ENCODE results near the gene EVI2A.

The EVI2A gene

DNA sequence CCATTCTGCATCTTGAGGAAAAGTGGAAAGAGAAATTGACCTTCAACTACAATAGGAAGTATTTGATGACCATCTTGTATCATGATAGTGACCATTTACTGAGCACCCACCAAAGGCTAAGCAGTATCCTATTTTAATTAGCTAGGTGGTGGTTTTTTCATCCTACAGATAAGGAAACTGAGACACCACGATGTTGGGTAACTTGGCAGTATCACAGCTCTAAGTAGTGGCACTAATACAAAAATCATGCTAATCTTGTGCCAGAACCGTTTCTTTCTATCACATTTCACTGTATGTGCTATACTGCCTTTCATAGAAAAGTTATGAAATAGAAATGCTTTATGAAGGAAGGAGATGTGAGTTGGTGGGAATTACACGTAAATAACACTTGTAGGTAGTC lies 9.9 kb downstream of the EVI2A start:
- Histone ChIP-seq H3K4me3 (ENCODE audit: low read depth, low read length) (no peak overlapping the region), H3K27me3 (ENCODE audit: control insufficient read depth, insufficient read depth, low read length) (no peaks in the 10 kb centered on the region), H3K9me3 (ENCODE audit: control insufficient read depth, insufficient read depth, low read depth, low read length) (no peaks in the 10 kb centered on the region), H3K4me1 (ENCODE audit: control insufficient read depth, insufficient read depth, low read length) (no peaks in the 10 kb centered on the region), H3K9ac (ENCODE audit: low read length) (no peak overlapping the region), H3K36me3 (ENCODE audit: control insufficient read depth, insufficient read depth, low read length) (no peaks in the 10 kb centered on the region), H3K27ac (ENCODE audit: low read depth, low read length) (no peak overlapping the region)

DNA sequence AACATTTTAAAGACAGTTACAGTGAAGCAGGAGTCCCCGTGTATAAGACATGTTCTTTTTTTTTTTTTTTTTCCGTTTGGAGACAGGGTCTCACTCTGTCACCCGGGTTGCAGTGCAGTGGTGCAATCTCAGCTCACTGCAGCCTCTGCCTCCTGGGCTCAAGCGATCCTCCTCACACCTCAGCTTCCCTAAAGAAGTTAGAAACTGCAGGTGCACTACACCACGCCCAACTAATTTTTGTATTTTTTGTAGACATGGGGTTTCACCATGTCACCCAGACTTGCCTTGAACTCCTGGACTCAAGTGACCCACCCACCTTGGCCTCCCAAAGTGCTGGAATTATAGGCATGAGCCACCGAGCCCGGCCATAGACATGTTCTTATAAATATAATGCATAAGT lies 10.5 kb downstream of the EVI2A start:
- Histone ChIP-seq H3K4me3 (ENCODE audit: low read depth, low read length) (no peak overlapping the region), H3K36me3 (ENCODE audit: control insufficient read depth, insufficient read depth, low read length) (no peaks in the 10 kb centered on the region), H3K27ac (ENCODE audit: low read depth, low read length) (no peak overlapping the region), H3K27me3 (ENCODE audit: control insufficient read depth, insufficient read depth, low read length) (no peaks in the 10 kb centered on the region), H3K9me3 (ENCODE audit: control insufficient read depth, insufficient read depth, low read depth, low read length) (no peaks in the 10 kb centered on the region), H3K9ac (ENCODE audit: low read length) (no peak overlapping the region), H3K4me1 (ENCODE audit: control insufficient read depth, insufficient read depth, low read length) (no peaks in the 10 kb centered on the region)

- Histone ChIP-seq H3K27ac (ENCODE audit: low read depth, low read length) (no peak overlapping the region), H3K4me3 (ENCODE audit: low read depth, low read length) (no peak overlapping the region), H3K27me3 (ENCODE audit: control insufficient read depth, insufficient read depth, low read length) (no peaks in the 10 kb centered on the region), H3K9ac (ENCODE audit: low read length) (no peak overlapping the region), H3K9me3 (ENCODE audit: control insufficient read depth, insufficient read depth, low read depth, low read length) (no peaks in the 10 kb centered on the region), H3K4me1 (ENCODE audit: control insufficient read depth, insufficient read depth, low read length) (no peaks in the 10 kb centered on the region), H3K36me3 (ENCODE audit: control insufficient read depth, insufficient read depth, low read length) (no peaks in the 10 kb centered on the region)
Measured at GRCh38 chr17:31310260-31310659, 11.2 kb downstream of the EVI2A start.

DNA sequence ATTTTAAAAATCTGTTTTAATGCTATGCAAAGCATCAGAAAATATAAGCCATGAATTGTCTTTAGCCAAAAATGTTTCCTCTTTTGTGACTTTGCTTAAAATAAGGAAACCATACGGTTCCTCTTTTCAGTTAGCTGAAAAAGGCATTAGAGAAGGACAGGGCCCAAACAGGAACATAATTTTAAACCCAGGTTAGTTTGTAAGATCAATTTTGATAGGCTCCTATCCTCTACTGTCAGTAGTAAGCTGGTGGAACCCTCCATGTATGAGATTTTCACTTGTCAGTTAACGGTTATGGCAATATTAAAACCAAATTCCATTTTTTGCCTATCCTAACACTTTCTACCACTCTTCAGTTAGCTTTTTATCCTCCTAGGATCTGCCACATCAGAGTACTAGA lies 11.9 kb downstream of the EVI2A start:
- Histone ChIP-seq H3K4me1 (ENCODE audit: control insufficient read depth, insufficient read depth, low read length) (no peaks in the 10 kb centered on the region), H3K27me3 (ENCODE audit: control insufficient read depth, insufficient read depth, low read length) (no peaks in the 10 kb centered on the region), H3K27ac (ENCODE audit: low read depth, low read length) (no peak overlapping the region), H3K9me3 (ENCODE audit: control insufficient read depth, insufficient read depth, low read depth, low read length) (no peaks in the 10 kb centered on the region), H3K4me3 (ENCODE audit: low read depth, low read length) (no peak overlapping the region), H3K36me3 (ENCODE audit: control insufficient read depth, insufficient read depth, low read length) (no peaks in the 10 kb centered on the region), H3K9ac (ENCODE audit: low read length) (no peak overlapping the region)

DNA sequence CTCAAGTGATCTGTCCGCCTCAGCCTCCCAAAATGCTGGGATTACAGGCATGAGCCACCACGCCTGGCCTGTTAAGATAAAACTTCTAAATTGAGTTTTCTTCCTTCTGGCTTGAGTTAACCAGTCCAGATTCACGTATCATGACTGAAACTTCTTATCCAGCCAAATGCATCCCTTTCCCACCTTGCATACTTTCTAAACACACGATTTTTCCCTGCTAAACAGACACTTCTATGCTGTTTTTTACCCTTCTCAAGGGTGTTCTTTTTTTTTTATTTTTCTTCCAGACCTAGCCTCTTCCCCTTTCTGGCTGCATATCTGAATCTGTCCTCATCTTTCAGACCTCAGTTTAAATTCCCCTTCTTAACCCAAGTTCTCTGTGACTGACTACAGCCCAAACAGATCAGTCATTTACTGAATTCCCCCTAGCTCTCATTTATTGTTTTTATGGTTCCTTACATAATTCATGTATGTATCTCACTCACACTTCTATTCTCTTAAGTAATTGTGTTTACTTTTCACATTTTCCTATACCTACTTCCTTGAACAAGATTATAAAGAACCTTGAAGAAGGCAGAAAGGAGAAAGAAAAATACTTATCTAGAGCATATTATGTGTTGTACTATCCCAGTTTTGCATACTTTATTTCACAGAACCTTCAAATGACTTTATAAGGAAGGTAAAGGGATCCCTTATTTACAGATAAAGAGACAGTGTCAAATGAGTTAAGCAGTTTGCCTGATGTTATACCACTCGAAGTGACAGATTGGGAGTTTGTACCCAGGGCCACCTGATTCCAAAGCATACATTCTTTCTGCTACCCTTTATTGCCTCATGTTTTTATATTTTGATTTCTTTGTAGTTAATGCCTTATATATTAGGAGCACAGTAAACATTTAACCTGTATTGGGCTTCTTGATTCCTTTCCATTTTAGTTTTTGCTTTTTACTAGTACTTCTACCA lies 12.8 kb downstream of the EVI2A start:
- Histone ChIP-seq H3K27me3 (ENCODE audit: control insufficient read depth, insufficient read depth, low read length) (no peaks in the 10 kb centered on the region), H3K9ac (ENCODE audit: low read length) (no peak overlapping the region), H3K4me3 (ENCODE audit: low read depth, low read length) (no peak overlapping the region)

DNA sequence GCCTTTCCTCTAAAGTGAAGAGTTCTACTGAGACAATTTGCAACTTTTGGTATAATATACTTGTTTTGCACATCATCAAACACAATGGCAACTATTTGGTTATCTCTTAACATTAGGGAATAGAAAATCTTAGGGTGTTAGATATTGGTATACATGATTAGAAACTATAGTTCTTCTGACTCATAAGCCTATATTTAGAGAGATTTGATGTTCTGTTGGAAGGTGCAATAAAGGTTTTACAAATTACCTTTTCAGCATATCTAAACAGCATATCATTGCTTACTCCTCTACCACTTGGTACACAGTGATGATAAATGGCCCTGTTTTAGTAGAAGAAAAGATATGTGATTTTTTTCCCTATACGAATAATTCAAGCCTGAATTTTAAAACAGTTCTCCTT lies 13.8 kb downstream of the EVI2A start:
- Histone ChIP-seq H3K27me3 (ENCODE audit: control insufficient read depth, insufficient read depth, low read length) (no peaks in the 10 kb centered on the region), H3K9ac (ENCODE audit: low read length) (no peak overlapping the region), H3K4me3 (ENCODE audit: low read depth, low read length) (no peak overlapping the region), H3K27ac (ENCODE audit: low read depth, low read length) (no peak overlapping the region), H3K9me3 (ENCODE audit: control insufficient read depth, insufficient read depth, low read depth, low read length) (0 out of 2 replicates have a peak, but pooled peaks cover 2% of the 10 kb centered on the region), H3K4me1 (ENCODE audit: control insufficient read depth, insufficient read depth, low read length) (no peaks in the 10 kb centered on the region), H3K36me3 (ENCODE audit: control insufficient read depth, insufficient read depth, low read length) (no peaks in the 10 kb centered on the region)

More for the DNA sequence above, 12.8 kb downstream of the EVI2A start:
- H3K27ac ChIP-seq (ENCODE audit: low read depth, low read length): no peak overlapping the region
- no peaks in the 10 kb centered on the region for H3K36me3 ChIP-seq (ENCODE audit: control insufficient read depth, insufficient read depth, low read length)
- no peaks in the 10 kb centered on the region for H3K4me1 ChIP-seq (ENCODE audit: control insufficient read depth, insufficient read depth, low read length)
- no peaks in the 10 kb centered on the region for H3K9me3 ChIP-seq (ENCODE audit: control insufficient read depth, insufficient read depth, low read depth, low read length)

GRCh38 chr17:31299624-31300023 lies 21.8 kb downstream of the EVI2A start:
- H3K4me3 ChIP-seq (ENCODE audit: low read depth, low read length): no peak overlapping the region
- H3K36me3 ChIP-seq (ENCODE audit: control insufficient read depth, insufficient read depth, low read length): no peaks in the 10 kb centered on the region
- H3K4me1 ChIP-seq (ENCODE audit: control insufficient read depth, insufficient read depth, low read length): no peaks in the 10 kb centered on the region
- H3K9ac ChIP-seq (ENCODE audit: low read length): no peak overlapping the region
- H3K9me3 ChIP-seq (ENCODE audit: control insufficient read depth, insufficient read depth, low read depth, low read length): 0 out of 2 replicates have a peak, but pooled peaks cover 2% of the 10 kb centered on the region
- no peaks in the 10 kb centered on the region for H3K27me3 ChIP-seq (ENCODE audit: control insufficient read depth, insufficient read depth, low read length)
- no peak overlapping the region for H3K27ac ChIP-seq (ENCODE audit: low read depth, low read length)

- Histone ChIP-seq H3K27me3 (ENCODE audit: control insufficient read depth, insufficient read depth, low read length) (no peaks in the 10 kb centered on the region), H3K27ac (ENCODE audit: low read depth, low read length) (no peak within 1 kb of the TSS)
Measured at GRCh38 chr17:31297090-31297489, 24.3 kb downstream of the EVI2A start, which contains the start of gene OMG. OMG (minus strand) TSS chr17:31297239; CDS start chr17:31296331, 908 bp downstream.

DNA sequence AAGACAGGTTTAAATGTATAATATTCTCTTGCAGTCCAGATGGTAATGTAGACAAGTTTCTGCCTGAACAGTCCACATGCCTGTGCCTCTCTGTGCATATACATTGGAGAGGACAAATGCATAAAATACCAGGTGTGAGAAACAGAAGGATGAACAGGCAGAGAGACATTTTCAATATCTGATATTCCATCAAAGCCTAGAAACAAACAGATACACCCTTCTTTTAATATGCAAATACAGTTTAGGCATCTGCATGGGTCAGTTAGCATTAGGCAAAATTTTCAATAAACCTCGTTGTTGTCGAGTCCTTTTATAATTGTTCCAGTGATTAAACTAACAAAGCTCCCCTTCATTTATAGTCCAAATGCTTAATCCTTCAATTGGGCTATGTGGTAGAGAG lies 25.3 kb downstream of the EVI2A start:
- H3K27me3 ChIP-seq (ENCODE audit: control insufficient read depth, insufficient read depth, low read length): no peaks in the 10 kb centered on the region
- no peak overlapping the region for H3K9ac ChIP-seq (ENCODE audit: low read length)
- H3K36me3 ChIP-seq (ENCODE audit: control insufficient read depth, insufficient read depth, low read length): no peaks in the 10 kb centered on the region
- no peaks in the 10 kb centered on the region for H3K9me3 ChIP-seq (ENCODE audit: control insufficient read depth, insufficient read depth, low read depth, low read length)
- no peaks in the 10 kb centered on the region for H3K4me1 ChIP-seq (ENCODE audit: control insufficient read depth, insufficient read depth, low read length)
- no peak overlapping the region for H3K4me3 ChIP-seq (ENCODE audit: low read depth, low read length)
- H3K27ac ChIP-seq (ENCODE audit: low read depth, low read length): no peak overlapping the region

More at GRCh38 chr17:31297090-31297489, 24.3 kb downstream of the EVI2A start, which contains the start of gene OMG:
- Histone ChIP-seq H3K4me1 (ENCODE audit: control insufficient read depth, insufficient read depth, low read length) (no peaks in the 10 kb centered on the region), H3K36me3 (ENCODE audit: control insufficient read depth, insufficient read depth, low read length) (no peaks in the 10 kb centered on the region), H3K4me3 (ENCODE audit: low read depth, low read length) (no peak within 1 kb of the TSS), H3K9ac (ENCODE audit: low read length) (no peak within 1 kb of the TSS), H3K9me3 (ENCODE audit: control insufficient read depth, insufficient read depth, low read depth, low read length) (no peaks in the 10 kb centered on the region)

- H3K9me3 ChIP-seq (ENCODE audit: control insufficient read depth, insufficient read depth, low read depth, low read length): no peaks in the 10 kb centered on the region
- no peak overlapping the region for H3K9ac ChIP-seq (ENCODE audit: low read length)
- H3K36me3 ChIP-seq (ENCODE audit: control insufficient read depth, insufficient read depth, low read length): no peaks in the 10 kb centered on the region
- no peaks in the 10 kb centered on the region for H3K4me1 ChIP-seq (ENCODE audit: control insufficient read depth, insufficient read depth, low read length)
- H3K27ac ChIP-seq (ENCODE audit: low read depth, low read length): no peak overlapping the region
- no peak overlapping the region for H3K4me3 ChIP-seq (ENCODE audit: low read depth, low read length)
- no peaks in the 10 kb centered on the region for H3K27me3 ChIP-seq (ENCODE audit: control insufficient read depth, insufficient read depth, low read length)
Measured at GRCh38 chr17:31295489-31295871, 25.9 kb downstream of the EVI2A start.

DNA sequence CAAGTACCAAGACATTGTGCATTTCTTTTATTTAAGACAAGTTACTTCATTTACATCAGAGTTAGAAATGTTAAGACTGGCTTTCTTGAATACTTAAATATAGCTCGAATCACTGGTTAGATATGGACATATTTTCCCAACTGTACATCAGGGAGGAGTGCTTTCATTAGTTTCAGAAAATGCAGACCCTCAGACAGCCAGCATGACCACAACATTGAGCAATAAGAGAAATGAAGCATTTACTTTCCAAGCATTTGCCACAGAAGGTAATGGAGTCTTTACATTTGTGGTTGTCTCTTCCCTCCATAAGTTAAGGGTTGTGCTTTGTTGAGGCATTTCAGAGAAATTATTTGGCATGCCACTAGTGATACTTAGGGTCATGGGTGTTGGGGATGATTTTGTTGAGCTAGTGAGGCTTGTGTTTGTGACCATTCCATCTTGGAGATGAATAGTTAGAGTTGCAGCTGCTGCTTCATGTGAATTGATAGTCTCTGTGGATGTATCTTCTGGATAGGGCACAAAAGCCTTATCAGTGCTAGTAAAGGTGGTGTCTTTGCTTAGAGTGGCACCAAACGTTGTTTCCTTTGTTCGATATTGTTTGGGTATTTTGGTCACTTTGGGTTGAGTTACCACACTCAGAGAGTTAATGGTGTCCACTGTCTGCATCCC lies 26.5 kb downstream of the EVI2A start:
- Histone ChIP-seq H3K4me1 (ENCODE audit: control insufficient read depth, insufficient read depth, low read length) (no peaks in the 10 kb centered on the region), H3K9me3 (ENCODE audit: control insufficient read depth, insufficient read depth, low read depth, low read length) (no peaks in the 10 kb centered on the region), H3K9ac (ENCODE audit: low read length) (no peak overlapping the region), H3K27ac (ENCODE audit: low read depth, low read length) (no peak overlapping the region), H3K36me3 (ENCODE audit: control insufficient read depth, insufficient read depth, low read length) (no peaks in the 10 kb centered on the region), H3K4me3 (ENCODE audit: low read depth, low read length) (no peak overlapping the region), H3K27me3 (ENCODE audit: control insufficient read depth, insufficient read depth, low read length) (no peaks in the 10 kb centered on the region)
